Stimulated activated CD8-positive, alpha-beta memory T cell treated with anti-CD3 and anti-CD28 coated beads, Interleukin-15, amount 100 ng/mL, for 24 hours (primary cell): ENCODE data around the gene PPP2R5B.

Experiments
- DNase-seq: peaks from one replicate; pipeline ENCODE4 v3.0.0-alpha.2; 2020; ENCODE audit warnings: low read depth

Gene PPP2R5B

GRCh38 chr11:64930340-64930739 is 5.9 kb downstream of the PPP2R5B start:
- DNase-seq: no peak

- DNase-seq: no peak
These were observed 6.8 kb downstream of the PPP2R5B start for GRCh38 chr11:64931290-64931689.

GRCh38 chr11:64932324-64932723 is 7.8 kb downstream of the PPP2R5B start:
- DNase-seq: no peak

- DNase-seq: no peak
These were observed 8.9 kb downstream of the PPP2R5B start for GRCh38 chr11:64933213-64933934.

- DNase-seq: no peak
These were observed 9.6 kb downstream of the PPP2R5B start for GRCh38 chr11:64933935-64934681.

GRCh38 chr11:64934682-64935358 is 10.3 kb downstream of the PPP2R5B start:
- DNase-seq: no peak

GRCh38 chr11:64935359-64936081 is 11.0 kb downstream of the PPP2R5B start, which contains the start of gene GPHA2:
Gene GPHA2, minus strand, starts transcription at chr11:64935893. Its CDS starts 433 bp downstream, at chr11:64935460.
- DNase-seq: no peak

GRCh38 chr11:64936539-64936938 is 12.1 kb downstream of the PPP2R5B start:
- DNase-seq: no peak

GRCh38 chr11:64947208-64947814 is 22.8 kb downstream of the PPP2R5B start:
- no peak for DNase-seq

GRCh38 chr11:64951529-64951928 is 27.0 kb downstream of the PPP2R5B start:
- no peak for DNase-seq

GRCh38 chr11:64954201-64954600 is 29.7 kb downstream of the PPP2R5B start:
- no peak for DNase-seq

- DNase-seq: no peak
These were observed 35.0 kb downstream of the PPP2R5B start for GRCh38 chr11:64959498-64959897.

GRCh38 chr11:64960719-64961118 is 36.2 kb downstream of the PPP2R5B start:
- no peak for DNase-seq

GRCh38 chr11:64963072-64963631 is 38.7 kb downstream of the PPP2R5B start:
- no peak for DNase-seq

GRCh38 chr11:64967375-64967774 is 42.9 kb downstream of the PPP2R5B start:
- no peak for DNase-seq

GRCh38 chr11:64969209-64969608 is 44.7 kb downstream of the PPP2R5B start:
- DNase-seq: no peak

GRCh38 chr11:64970731-64971151 is 46.3 kb downstream of the PPP2R5B start:
- DNase-seq: no peak

- DNase-seq: peak; percentile 84
These were observed 47.1 kb downstream of the PPP2R5B start, which contains the start of gene MAJIN for GRCh38 chr11:64971421-64972233. Gene MAJIN, minus strand, starts transcription at chr11:64972108. Its CDS starts 12,703 bp downstream, at chr11:64959405.

GRCh38 chr11:64974124-64974523 is 49.6 kb downstream of the PPP2R5B start:
- no peak for DNase-seq

- DNase-seq: no peak
These were observed 52.2 kb downstream of the PPP2R5B start for GRCh38 chr11:64976651-64977050.
